HG03469 (cell line): ENCODE data around the gene RTTN.
A peak's percentile ranks its signal among the peaks of the same experiment; 100 is the strongest.

Experiments used
- ATAC-seq: cut with Tn5 transposase; IDR thresholded peaks from one replicate; pipeline ENCODE4 v1.9.1; 2021; ENCODE audit warnings: mild to moderate bottlenecking, moderate library complexity, moderate number of reproducible peaks; ENCODE audit not compliant: unreplicated experiment

The RTTN gene

GRCh38 chr18:70085641-70086040 lies 119.8 kb downstream of the RTTN start:
- ATAC-seq = no peak

GRCh38 chr18:70082430-70082829 lies 123.1 kb downstream of the RTTN start:
- ATAC-seq = no peak

- ATAC-seq = no peak
These were observed 127.4 kb downstream of the RTTN start for GRCh38 chr18:70078106-70078505.

GRCh38 chr18:70075906-70076305 lies 129.6 kb downstream of the RTTN start:
- ATAC-seq = no peak

GRCh38 chr18:70074116-70074515 lies 131.4 kb downstream of the RTTN start:
- ATAC-seq = no peak

- ATAC-seq = no peak
These were observed 132.1 kb downstream of the RTTN start for GRCh38 chr18:70073432-70073831.

GRCh38 chr18:70072678-70073077 lies 132.8 kb downstream of the RTTN start:
- ATAC-seq = no peak

- no peak for ATAC-seq
These were observed 135.5 kb downstream of the RTTN start for GRCh38 chr18:70069965-70070364.

- ATAC-seq = no peak
These were observed 136.1 kb downstream of the RTTN start for GRCh38 chr18:70069382-70069781.

GRCh38 chr18:70068981-70069380 lies 136.5 kb downstream of the RTTN start:
- peak; percentile 54 for ATAC-seq

- no peak for ATAC-seq
These were observed 145.8 kb downstream of the RTTN start for GRCh38 chr18:70059684-70060083.

- ATAC-seq = peak; percentile 97
These were observed 146.6 kb downstream of the RTTN start for GRCh38 chr18:70058916-70059315.

GRCh38 chr18:70047931-70048603 lies 157.4 kb downstream of the RTTN start:
- ATAC-seq = no peak

GRCh38 chr18:70046796-70047195 lies 158.7 kb downstream of the RTTN start:
- ATAC-seq = no peak

- no peak for ATAC-seq
These were observed 159.3 kb downstream of the RTTN start for GRCh38 chr18:70046207-70046606.

- no peak for ATAC-seq
These were observed 160.9 kb downstream of the RTTN start for GRCh38 chr18:70044632-70045031.

- no peak for ATAC-seq
These were observed 163.9 kb downstream of the RTTN start for GRCh38 chr18:70041459-70042050.

- no peak for ATAC-seq
These were observed 166.3 kb downstream of the RTTN start for GRCh38 chr18:70039186-70039585.

- ATAC-seq = no peak
These were observed 167.9 kb downstream of the RTTN start for GRCh38 chr18:70037431-70038061.

- peak; percentile 99 for ATAC-seq
These were observed 168.6 kb downstream of the RTTN start for GRCh38 chr18:70036771-70037347.

GRCh38 chr18:70036168-70036567 lies 169.3 kb downstream of the RTTN start:
- ATAC-seq = no peak

- no peak for ATAC-seq
These were observed 174.3 kb downstream of the RTTN start for GRCh38 chr18:70031221-70031620.
